Kidney (tissue), 14 donors: ENCODE measurements around the gene HOXC13. TPM values are rescaled to one million over a fixed set of nuclear protein-coding genes. Genes with fewer than 3 reads are reported as not detected.

Source experiments
- DNase-seq, 5 donors: peaks; one replicate each; pipeline ENCODE4 v3.0.0-alpha.2; 2013 to 2020
- FAIRE-seq: peaks from 2 replicates; lab custom pipeline; 2012; peaks lifted over from hg19 to GRCh38; lab: Jason Lieb, UNC
- H3K27ac ChIP-seq, 2 donors: one replicate each; pipeline ENCODE4 v1.7.0; 2013; ENCODE audit warnings: low read depth in 2 of 2, low read length in 2 of 2, inconsistent platforms in 1 of 2
- H3K27me3 ChIP-seq: one replicate; pipeline ENCODE4 v1.7.1; 2013; ENCODE audit warnings: low read length, inconsistent platforms; ENCODE audit not compliant: control insufficient read depth, insufficient read depth
- H3K36me3 ChIP-seq, 3 donors: one replicate each; pipeline versions ENCODE4 v1.7.0 to v1.7.1; 2013; ENCODE audit warnings: low read length in 3 of 3, control low read depth in 1 of 3, inconsistent platforms in 1 of 3; ENCODE audit not compliant: insufficient read depth in 3 of 3, control insufficient read depth in 2 of 3
- H3K4me1 ChIP-seq, 3 donors: one replicate each; pipeline versions ENCODE4 v1.7.0 to v1.7.1; 2013; ENCODE audit warnings: low read length in 3 of 3, inconsistent platforms in 1 of 3, low read depth in 1 of 3; ENCODE audit not compliant: control insufficient read depth in 2 of 3, insufficient read depth in 2 of 3
- H3K4me3 ChIP-seq, 3 donors: one replicate each; pipeline versions ENCODE4 v1.7.0 to v1.8.1; 2013; ENCODE audit warnings: low read length in 3 of 3, control low read depth in 1 of 3, inconsistent platforms in 1 of 3
- H3K9ac ChIP-seq, 3 donors: one replicate each; pipeline versions ENCODE4 v1.7.0 to v1.7.1; 2013; ENCODE audit warnings: low read length in 3 of 3, control low read depth in 1 of 3, inconsistent platforms in 1 of 3
- H3K9me3 ChIP-seq, 3 donors: one replicate each; pipeline versions ENCODE4 v1.7.0 to v1.7.1; 2013; ENCODE audit warnings: low read length in 3 of 3, control low read depth in 1 of 3, inconsistent platforms in 1 of 3; ENCODE audit not compliant: control insufficient read depth in 2 of 3, insufficient read depth in 1 of 3
- CTCF ChIP-seq: IDR thresholded peaks from 3 replicates; pipeline ENCODE4 v1.5.1; 2012; ENCODE audit warnings: mild to moderate bottlenecking, moderate library complexity, borderline replicate concordance; ENCODE audit not compliant: insufficient read depth; ENCODE audit errors: extremely low read depth
- intact Hi-C: fragments of 100-400 bp; cut with DNase I; formaldehyde crosslinking; loops from one replicate; pipeline ENCODE4 v1.11.1; 2022
- polyA plus RNA-seq: library from polyadenylated mRNA; stranded (reverse); fragments of 350-450 nt; fragmentation: Illumina TruSeq; extraction: RNeasy Lipid Tissue Mini Kit (QIAGEN cat#74804); gene quantifications from one replicate; pipeline ENCODE4 v1.2.3, GENCODE V29; 2014; ENCODE audit warnings: low read depth, low replicate concordance; ENCODE audit not compliant: insufficient read depth
- total RNA-seq: library from RNA; stranded (reverse); fragmentation: NEBNext Ultra II Directional; extraction: Animal tissue kit (Norgen Biotek cat#: 25700); gene quantifications from one replicate; pipeline ENCODE4 v1.2.1, GENCODE V29; 2021
- donor health status: control.
- donor health status: control.
- donor health status: control.
- donor health status: control.
- donor health status: control.
- donor health status: DM: yes; HTN: yes; CAD: no.
- donor health status: Normal renal cell carcinoma (clear cell type).

The HOXC13 gene
- total and polyA plus RNA-seq, 2 donors from 2014 or later = not detected

GRCh38 chr12:53899230-53899629, 39.4 kb upstream of the HOXC13 start:
- no peaks in the 10 kb centered on the region for H3K36me3 ChIP-seq
- no peak for TF ChIP-seq CTCF
- peaks cover 5% of the 10 kb centered on the region for H3K27me3 ChIP-seq
- H3K4me3 ChIP-seq = no peak overlapping the region
- no peak overlapping the region for H3K9ac ChIP-seq
- no peak for FAIRE-seq
- intact Hi-C loops = no loop called here
- H3K9me3 ChIP-seq = no peaks in the 10 kb centered on the region
- no peak for DNase-seq
- H3K27ac ChIP-seq = no peak overlapping the region
- H3K4me1 ChIP-seq = no peaks in the 10 kb centered on the region

DNA sequence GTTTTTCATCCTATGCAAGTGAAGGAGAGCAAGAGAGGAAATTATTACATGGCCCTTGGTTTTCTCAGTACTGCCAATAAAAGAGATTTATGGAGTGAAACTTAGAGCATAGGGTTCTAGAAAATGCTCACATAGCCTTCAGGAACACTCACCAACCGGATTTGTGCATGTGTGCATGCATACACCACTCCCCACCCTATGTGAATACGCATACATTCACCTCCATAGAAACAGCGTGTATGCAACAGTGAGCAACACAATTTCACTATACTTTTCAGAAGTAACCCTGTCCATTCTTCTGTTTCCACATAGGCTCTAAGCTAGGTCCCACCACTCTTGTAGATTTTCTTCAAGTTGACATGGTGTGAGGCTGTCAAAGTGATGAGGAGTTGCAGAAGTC, 31.5 kb upstream of the HOXC13 start:
- no peak for TF ChIP-seq CTCF
- Histone ChIP-seq H3K9me3 (no peaks in the 10 kb centered on the region), H3K9ac (no peak overlapping the region), H3K27me3 (peaks cover 7% of the 10 kb centered on the region), H3K36me3 (no peaks in the 10 kb centered on the region), H3K4me3 (no peak overlapping the region), H3K27ac (no peak overlapping the region), H3K4me1 (no peaks in the 10 kb centered on the region)
- FAIRE-seq (no peak), DNase-seq (no peak)
- intact Hi-C loops = no loop called here

DNA sequence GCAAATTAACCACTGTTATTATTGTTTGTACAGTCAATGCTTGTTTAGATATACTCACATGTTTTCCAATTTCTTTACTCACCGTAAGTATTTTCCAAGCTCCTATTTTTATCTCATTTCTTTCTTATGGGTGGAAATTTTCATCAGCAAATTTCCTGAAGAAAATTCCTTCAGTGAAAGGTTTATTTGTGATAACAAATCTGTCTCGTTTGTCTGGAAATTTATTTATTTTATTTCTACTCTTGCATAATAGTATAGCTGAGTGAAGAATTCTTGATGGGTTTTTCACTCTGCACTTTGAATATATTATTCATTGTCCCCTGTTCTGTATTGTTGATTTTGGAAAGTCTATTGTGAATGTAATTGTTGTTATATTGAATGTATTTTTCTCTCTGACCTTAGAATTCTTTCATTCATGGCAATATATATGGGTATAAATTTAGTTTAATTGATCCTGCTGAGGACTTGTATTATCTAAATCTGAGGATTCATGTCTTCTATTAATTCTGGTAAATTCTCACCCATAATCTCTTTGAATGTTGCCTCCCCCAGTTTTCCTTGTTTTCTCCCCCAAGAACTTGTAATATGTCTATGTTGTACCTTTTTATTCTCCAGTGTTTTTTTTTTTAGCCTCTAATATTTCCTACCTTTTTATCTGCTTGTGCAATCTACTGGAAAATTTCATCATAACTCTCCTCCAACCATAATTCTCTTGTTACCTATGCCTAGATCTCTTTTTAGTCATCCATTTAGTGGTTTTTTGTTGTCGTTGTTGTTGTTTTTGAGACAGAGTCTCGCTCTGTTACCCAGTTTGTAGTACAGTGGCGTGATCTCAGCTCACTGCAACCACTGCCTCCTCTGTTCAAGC, 21.6 kb upstream of the HOXC13 start:
- DNase-seq = no peak
- Histone ChIP-seq H3K9ac (no peak overlapping the region), H3K4me3 (no peak overlapping the region), H3K36me3 (no peaks in the 10 kb centered on the region), H3K27ac (no peak overlapping the region), H3K9me3 (no peaks in the 10 kb centered on the region), H3K27me3 (peaks cover 48% of the 10 kb centered on the region), H3K4me1 (no peaks in the 10 kb centered on the region)
- TF ChIP-seq CTCF = no peak
- no peak for FAIRE-seq
- intact Hi-C loops = no loop called here
